Measurements from ENCODE around the gene PRKG1. TPM values are rescaled to one million over a fixed set of nuclear protein-coding genes. Genes with fewer than 3 reads are reported as not detected.

The PRKG1 gene
- polyA plus RNA-seq, 1 donor (not counting 4 experiments of a cell fraction or from before 2014, with no cell fraction given) = 0.24 TPM

DNA sequence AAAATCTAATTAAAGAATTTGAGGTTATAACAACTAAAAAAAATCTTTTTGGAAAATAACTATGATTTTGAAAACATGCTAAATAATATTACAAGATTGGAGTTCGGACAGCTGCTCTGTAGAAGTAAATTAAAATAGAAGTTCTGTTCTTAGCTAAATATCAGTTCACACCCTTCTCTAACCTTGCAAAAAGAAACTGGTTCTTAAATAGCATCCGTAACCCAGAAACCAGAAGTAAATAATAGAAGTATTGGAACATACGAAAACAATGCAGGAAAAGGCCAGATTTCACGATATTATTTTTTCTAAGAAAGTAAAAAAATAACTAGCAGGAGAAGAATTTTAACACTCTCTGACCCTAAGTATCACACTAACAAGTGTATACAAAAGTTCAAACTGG is 164.7 kb downstream of the PRKG1 start:
- no peaks in the 10 kb centered on the region for H3K4me1 ChIP-seq (ENCODE audit: control insufficient read depth, extremely low read depth, insufficient read depth, low read length)
- FAIRE-seq = no peak
- no peak overlapping the region for H2AFZ ChIP-seq (ENCODE audit: control insufficient read depth, low read length)
- no peaks in the 10 kb centered on the region for H3K9me1 ChIP-seq (ENCODE audit: control insufficient read depth, extremely low read depth, insufficient read depth, low read length)
- no peaks in the 10 kb centered on the region for H3K9me3 ChIP-seq (ENCODE audit: control insufficient read depth, low read depth, low read length)
- no peak overlapping the region for H3K4me2 ChIP-seq (ENCODE audit: control insufficient read depth, extremely low read depth, insufficient read depth, low read depth, low read length)
- DNase-seq (ENCODE audit: low read depth, low spot score) = no peak
- no peaks in the 10 kb centered on the region for H3K27me3 ChIP-seq (ENCODE audit: control insufficient read depth, extremely low read depth, insufficient read depth, low read length)
- no peak overlapping the region for H3K27ac ChIP-seq (ENCODE audit: control insufficient read depth, insufficient read depth, low read length)
- no peak overlapping the region for H3K4me3 ChIP-seq (ENCODE audit: control insufficient read depth in 2 of 3, extremely low read depth in 1 of 3, insufficient read depth in 2 of 3, low read depth in 1 of 3, low read length in 3 of 3)
- H4K20me1 ChIP-seq (ENCODE audit: control insufficient read depth, extremely low read depth, insufficient read depth, low read length) = no peaks in the 10 kb centered on the region
- H3K9ac ChIP-seq (ENCODE audit: control insufficient read depth, extremely low read depth, insufficient read depth, low read length) = no peak overlapping the region
- dilution Hi-C loops (cut with MboI; ENCODE audit: extremely low pct_ligation_motif_present, low sequenced_read_pairs) = no loop called here
- no peaks in the 10 kb centered on the region for H3K79me2 ChIP-seq (ENCODE audit: control insufficient read depth, insufficient read depth, low read length)
- no peak for TF ChIP-seq EZH2 (IDR thresholded peaks at IDR 0.05; ENCODE audit: low read length)
- TF ChIP-seq, protein P1, sequence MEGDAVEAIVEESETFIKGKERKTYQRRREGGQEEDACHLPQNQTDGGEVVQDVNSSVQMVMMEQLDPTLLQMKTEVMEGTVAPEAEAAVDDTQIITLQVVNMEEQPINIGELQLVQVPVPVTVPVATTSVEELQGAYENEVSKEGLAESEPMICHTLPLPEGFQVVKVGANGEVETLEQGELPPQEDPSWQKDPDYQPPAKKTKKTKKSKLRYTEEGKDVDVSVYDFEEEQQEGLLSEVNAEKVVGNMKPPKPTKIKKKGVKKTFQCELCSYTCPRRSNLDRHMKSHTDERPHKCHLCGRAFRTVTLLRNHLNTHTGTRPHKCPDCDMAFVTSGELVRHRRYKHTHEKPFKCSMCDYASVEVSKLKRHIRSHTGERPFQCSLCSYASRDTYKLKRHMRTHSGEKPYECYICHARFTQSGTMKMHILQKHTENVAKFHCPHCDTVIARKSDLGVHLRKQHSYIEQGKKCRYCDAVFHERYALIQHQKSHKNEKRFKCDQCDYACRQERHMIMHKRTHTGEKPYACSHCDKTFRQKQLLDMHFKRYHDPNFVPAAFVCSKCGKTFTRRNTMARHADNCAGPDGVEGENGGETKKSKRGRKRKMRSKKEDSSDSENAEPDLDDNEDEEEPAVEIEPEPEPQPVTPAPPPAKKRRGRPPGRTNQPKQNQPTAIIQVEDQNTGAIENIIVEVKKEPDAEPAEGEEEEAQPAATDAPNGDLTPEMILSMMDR (optimal IDR thresholded peaks at IDR 0.05 in 1 of 3, IDR thresholded peaks at IDR 0.05 in 1 of 3, conservative IDR thresholded peaks at IDR 0.05 in 1 of 3; ENCODE audit: extremely low read depth in 1 of 3, insufficient read depth in 2 of 3, low read length in 3 of 3) = no peak
- no peaks in the 10 kb centered on the region for H3K36me3 ChIP-seq (ENCODE audit: control insufficient read depth in 2 of 2, extremely low read depth in 1 of 2, insufficient read depth in 2 of 2, low read length in 2 of 2)

GRCh38 chr10:51241461-51241860 is 167.2 kb downstream of the PRKG1 start:
- dilution Hi-C loops (cut with MboI; ENCODE audit: extremely low pct_ligation_motif_present, low sequenced_read_pairs) = no loop called here
- H3K27me3 ChIP-seq (ENCODE audit: control insufficient read depth, extremely low read depth, insufficient read depth, low read length) = no peaks in the 10 kb centered on the region
- no peak for DNase-seq (ENCODE audit: low read depth, low spot score)

More at GRCh38 chr10:51241461-51241860, 167.2 kb downstream of the PRKG1 start:
- Histone ChIP-seq H3K9me1 (ENCODE audit: control insufficient read depth, extremely low read depth, insufficient read depth, low read length) (no peaks in the 10 kb centered on the region), H4K20me1 (ENCODE audit: control insufficient read depth, extremely low read depth, insufficient read depth, low read length) (no peaks in the 10 kb centered on the region), H3K4me1 (ENCODE audit: control insufficient read depth, extremely low read depth, insufficient read depth, low read length) (no peaks in the 10 kb centered on the region), H3K4me3 (ENCODE audit: control insufficient read depth in 2 of 3, extremely low read depth in 1 of 3, insufficient read depth in 2 of 3, low read depth in 1 of 3, low read length in 3 of 3) (no peak overlapping the region), H3K9ac (ENCODE audit: control insufficient read depth, extremely low read depth, insufficient read depth, low read length) (no peak overlapping the region), H2AFZ (ENCODE audit: control insufficient read depth, low read length) (no peak overlapping the region), H3K4me2 (ENCODE audit: control insufficient read depth, extremely low read depth, insufficient read depth, low read depth, low read length) (no peak overlapping the region), H3K79me2 (ENCODE audit: control insufficient read depth, insufficient read depth, low read length) (no peaks in the 10 kb centered on the region), H3K9me3 (ENCODE audit: control insufficient read depth, low read depth, low read length) (no peaks in the 10 kb centered on the region), H3K27ac (ENCODE audit: control insufficient read depth, insufficient read depth, low read length) (no peak overlapping the region), H3K36me3 (ENCODE audit: control insufficient read depth in 2 of 2, extremely low read depth in 1 of 2, insufficient read depth in 2 of 2, low read length in 2 of 2) (no peaks in the 10 kb centered on the region)
- TF ChIP-seq, protein P1 (optimal IDR thresholded peaks at IDR 0.05 in 1 of 3, IDR thresholded peaks at IDR 0.05 in 1 of 3, conservative IDR thresholded peaks at IDR 0.05 in 1 of 3; ENCODE audit: extremely low read depth in 1 of 3, insufficient read depth in 2 of 3, low read length in 3 of 3) = no peak
- TF ChIP-seq EZH2 (IDR thresholded peaks at IDR 0.05; ENCODE audit: low read length) = no peak
- FAIRE-seq = no peak

Measured in keratinocyte (primary cell).